ENCODE results near the gene KRT71. TPM values are rescaled to one million over a fixed set of nuclear protein-coding genes. Genes with fewer than 3 reads are reported as not detected.

The KRT71 gene
- total RNA-seq, 1 donor from 2014 or later = not detected

DNA sequence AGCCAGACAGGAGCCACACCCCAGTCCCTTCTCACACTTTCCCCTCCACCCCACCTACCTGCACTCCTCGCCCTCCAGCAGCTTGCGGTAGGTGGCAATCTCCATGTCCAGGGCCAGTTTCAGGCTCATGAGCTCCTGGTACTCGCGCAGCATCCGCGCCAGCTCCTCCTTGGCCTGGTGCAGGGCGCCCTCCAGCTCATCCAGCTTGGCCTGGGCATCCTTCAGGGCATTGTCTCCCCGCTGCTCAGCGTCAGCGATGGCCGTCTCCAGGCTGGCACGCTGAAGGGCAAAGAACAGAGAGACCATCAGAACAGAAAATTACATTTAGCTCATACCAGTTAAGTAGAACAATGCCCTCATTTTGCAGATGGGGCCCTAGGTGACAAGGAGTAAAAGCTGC, 15.2 kb upstream of the KRT71 start:
- DNase-seq (no peak), ATAC-seq (no peak)
- Histone ChIP-seq H3K36me3 (no peaks in the 10 kb centered on the region), H3K4me1 (no peaks in the 10 kb centered on the region), H3K4me3 (no peak overlapping the region), H3K27me3 (ENCODE audit: low read depth) (peaks cover 57% of the 10 kb centered on the region), H3K27ac (no peak overlapping the region), H3K9me3 (no peaks in the 10 kb centered on the region)
- intact Hi-C loops (cut with DNase I) = no loop called here
- TF ChIP-seq, protein P1, sequence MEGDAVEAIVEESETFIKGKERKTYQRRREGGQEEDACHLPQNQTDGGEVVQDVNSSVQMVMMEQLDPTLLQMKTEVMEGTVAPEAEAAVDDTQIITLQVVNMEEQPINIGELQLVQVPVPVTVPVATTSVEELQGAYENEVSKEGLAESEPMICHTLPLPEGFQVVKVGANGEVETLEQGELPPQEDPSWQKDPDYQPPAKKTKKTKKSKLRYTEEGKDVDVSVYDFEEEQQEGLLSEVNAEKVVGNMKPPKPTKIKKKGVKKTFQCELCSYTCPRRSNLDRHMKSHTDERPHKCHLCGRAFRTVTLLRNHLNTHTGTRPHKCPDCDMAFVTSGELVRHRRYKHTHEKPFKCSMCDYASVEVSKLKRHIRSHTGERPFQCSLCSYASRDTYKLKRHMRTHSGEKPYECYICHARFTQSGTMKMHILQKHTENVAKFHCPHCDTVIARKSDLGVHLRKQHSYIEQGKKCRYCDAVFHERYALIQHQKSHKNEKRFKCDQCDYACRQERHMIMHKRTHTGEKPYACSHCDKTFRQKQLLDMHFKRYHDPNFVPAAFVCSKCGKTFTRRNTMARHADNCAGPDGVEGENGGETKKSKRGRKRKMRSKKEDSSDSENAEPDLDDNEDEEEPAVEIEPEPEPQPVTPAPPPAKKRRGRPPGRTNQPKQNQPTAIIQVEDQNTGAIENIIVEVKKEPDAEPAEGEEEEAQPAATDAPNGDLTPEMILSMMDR (IDR thresholded peaks at IDR 0.05) = no peak

- intact Hi-C loops (cut with DNase I) = no loop called here
- Histone ChIP-seq H3K27ac (no peak overlapping the region), H3K36me3 (no peaks in the 10 kb centered on the region), H3K4me3 (no peak overlapping the region), H3K9me3 (no peaks in the 10 kb centered on the region), H3K27me3 (ENCODE audit: low read depth) (peaks cover 53% of the 10 kb centered on the region), H3K4me1 (no peaks in the 10 kb centered on the region)
- TF ChIP-seq, protein P1 (IDR thresholded peaks at IDR 0.05) = no peak
- DNase-seq (no peak), ATAC-seq (peak; percentile 47 to 55)
These were observed 13.9 kb upstream of the KRT71 start for GRCh38 chr12:52566847-52567291.

DNA sequence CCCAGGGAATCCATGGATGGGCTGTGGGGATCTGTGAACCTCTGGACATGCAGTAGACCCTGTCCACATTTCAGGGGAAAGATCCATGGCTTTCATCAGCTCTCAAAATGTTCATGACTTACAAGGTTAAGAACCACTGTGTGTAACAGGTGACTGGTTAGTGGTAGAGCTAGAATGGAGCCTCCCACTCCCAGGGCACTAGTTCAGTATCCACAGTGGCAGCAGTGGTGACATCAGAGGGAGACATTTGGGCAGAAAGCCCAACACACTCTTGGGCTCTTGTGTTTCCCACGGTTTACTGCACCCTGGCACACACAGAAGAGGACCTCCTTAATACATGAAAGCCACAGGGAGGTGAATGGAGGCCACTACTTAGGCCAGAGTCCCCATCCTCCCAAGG, 11.6 kb upstream of the KRT71 start:
- peaks cover 50% of the 10 kb centered on the region for H3K27me3 ChIP-seq (ENCODE audit: low read depth)
- TF ChIP-seq, protein P1 (IDR thresholded peaks at IDR 0.05) = no peak

DNA sequence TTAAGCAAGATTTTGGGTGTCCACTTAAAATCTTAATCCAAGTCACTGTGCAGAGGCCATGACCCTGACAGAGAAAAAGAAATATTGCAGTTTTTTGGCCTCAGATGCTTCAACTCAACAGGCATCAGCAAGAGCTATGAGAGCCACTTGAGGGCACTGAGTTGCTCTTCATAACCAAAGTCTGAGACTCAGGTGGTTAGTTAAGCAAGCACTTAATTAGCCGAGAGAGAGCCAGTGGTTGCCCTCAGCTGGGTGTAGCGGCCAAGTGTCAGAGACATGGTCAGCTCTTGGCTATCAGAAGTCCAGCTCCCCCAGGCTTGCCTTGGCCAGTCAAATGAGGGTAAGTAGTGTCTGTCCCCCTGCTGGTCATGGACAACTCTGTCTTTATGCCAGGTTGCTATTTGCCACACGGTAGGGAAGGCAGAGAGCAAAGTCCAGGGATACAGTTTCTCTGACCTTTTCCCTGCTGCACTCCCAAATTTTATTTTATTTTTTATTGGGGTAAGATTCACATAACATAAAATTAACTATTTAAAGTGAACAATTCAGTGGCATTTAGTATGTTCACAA, 9.0 kb upstream of the KRT71 start:
- Histone ChIP-seq H3K27me3 (ENCODE audit: low read depth) (peaks cover 59% of the 10 kb centered on the region), H3K4me3 (no peak overlapping the region), H3K4me1 (no peaks in the 10 kb centered on the region), H3K27ac (no peak overlapping the region), H3K36me3 (no peaks in the 10 kb centered on the region), H3K9me3 (no peaks in the 10 kb centered on the region)
- intact Hi-C loops (cut with DNase I) = no loop called here
- ATAC-seq (peak; percentile 66 to 68), DNase-seq (no peak)
- TF ChIP-seq, protein P1 (IDR thresholded peaks at IDR 0.05) = no peak

More for the DNA sequence above, 11.6 kb upstream of the KRT71 start:
- H3K4me3 ChIP-seq = no peak overlapping the region
- H3K9me3 ChIP-seq = no peaks in the 10 kb centered on the region
- ATAC-seq = no peak
- intact Hi-C loops (cut with DNase I) = no loop called here
- no peak for DNase-seq
- no peaks in the 10 kb centered on the region for H3K4me1 ChIP-seq
- no peak overlapping the region for H3K27ac ChIP-seq
- H3K36me3 ChIP-seq = no peaks in the 10 kb centered on the region

GRCh38 chr12:52559979-52560378, 7.0 kb upstream of the KRT71 start:
- intact Hi-C loops (cut with DNase I) = no loop called here
- Histone ChIP-seq H3K36me3 (no peaks in the 10 kb centered on the region), H3K27ac (no peak overlapping the region), H3K4me1 (no peaks in the 10 kb centered on the region), H3K27me3 (ENCODE audit: low read depth) (peaks cover 49% of the 10 kb centered on the region), H3K9me3 (no peaks in the 10 kb centered on the region), H3K4me3 (no peak overlapping the region)
- ATAC-seq (no peak), DNase-seq (no peak)
- TF ChIP-seq, protein P1 (IDR thresholded peaks at IDR 0.05) = no peak
